Lung (tissue), 12 donors: ENCODE measurements around the gene TMSB10. TPM values are rescaled to one million over a fixed set of nuclear protein-coding genes. Genes with fewer than 3 reads are reported as not detected.

Experiments
- ATAC-seq: fragments of 200-7000 bp; cut with Tn5 transposase; one replicate; pipeline ENCODE4 v1.9.1; 2020; ENCODE audit warnings: moderate number of reproducible peaks; ENCODE audit not compliant: insufficient read depth, low FRiP score
- DNase-seq, 3 donors: peaks; one replicate each; pipeline ENCODE4 v3.0.0-alpha.2; 2013 to 2017
- H3K27ac ChIP-seq, 2 donors: one replicate each; pipeline ENCODE4 v1.5.1; 2013; ENCODE audit warnings: mild to moderate bottlenecking in 2 of 2, moderate library complexity in 2 of 2, control low read depth in 1 of 2, inconsistent platforms in 1 of 2, low read depth in 1 of 2, low read length in 1 of 2
- H3K27me3 ChIP-seq, 3 donors: one replicate each; pipeline ENCODE4 v1.5.1; 2013; ENCODE audit warnings: low read length in 2 of 3; ENCODE audit not compliant: control insufficient read depth in 3 of 3, insufficient read depth in 3 of 3
- H3K36me3 ChIP-seq, 4 donors: one replicate each; pipeline ENCODE4 v1.5.1; 2013; ENCODE audit warnings: low read length in 4 of 4, mild to moderate bottlenecking in 1 of 4, moderate library complexity in 1 of 4; ENCODE audit not compliant: control insufficient read depth in 4 of 4, insufficient read depth in 4 of 4
- H3K4me1 ChIP-seq, 5 donors: one replicate each; pipeline ENCODE4 v1.5.1; 2013; ENCODE audit warnings: low read length in 5 of 5, mild to moderate bottlenecking in 2 of 5, moderate library complexity in 1 of 5; ENCODE audit not compliant: control insufficient read depth in 5 of 5, insufficient read depth in 5 of 5
- H3K4me3 ChIP-seq: one replicate; pipeline ENCODE4 v1.5.1; 2013; ENCODE audit warnings: mild to moderate bottlenecking, control low read depth, moderate library complexity
- H3K9ac ChIP-seq, 2 donors: one replicate each; pipeline ENCODE4 v1.5.1; 2013; ENCODE audit warnings: low read length in 2 of 2, control low read depth in 1 of 2; ENCODE audit not compliant: insufficient read depth in 1 of 2
- H3K9me3 ChIP-seq, 4 donors: one replicate each; pipeline ENCODE4 v1.5.1; 2013; ENCODE audit warnings: low read length in 3 of 4, mild to moderate bottlenecking in 1 of 4, moderate library complexity in 1 of 4; ENCODE audit not compliant: control insufficient read depth in 4 of 4, insufficient read depth in 3 of 4
- WGBS, 2 donors: extraction: QIAGEN DNeasy Blood & Tissue Kit; methylation state at CpG; one replicate each; pipeline ENCODE4 v1.1.7; 2013; 5-methylcytosine and 5-hydroxymethylcytosine counted together
- polyA plus RNA-seq, 2 donors: library from polyadenylated mRNA; stranded (reverse); fragments of 200-250 nt; gene quantifications; one replicate each; pipeline ENCODE4 v1.2.1, GENCODE V29; 2013
- total RNA-seq, 2 donors: library from RNA; depleted of rRNA in 1 of 2; stranded (reverse); fragments of >200 nt in 1 of 2; gene quantifications; one replicate each; pipeline ENCODE4 v1.2.1, GENCODE V29; 2014 to 2021
- TF ChIP-seq, protein P1 (sequence below): IDR thresholded peaks from 2 replicates; pipeline ENCODE4 v1.5.1; 2012; ENCODE audit warnings: mild to moderate bottlenecking; ENCODE audit errors: control extremely low read depth, extremely low read depth
- donor health status: control.
- donor health status: control.
- donor health status: Bipolar disorder and iron deficiency.
- donor health status: healthy.
- donor health status: DM: yes; HTN: yes; CAD: no.

Gene TMSB10
- total and polyA plus RNA-seq, 4 donors: 1,849 to 6,202 (median 2,498) TPM

DNA sequence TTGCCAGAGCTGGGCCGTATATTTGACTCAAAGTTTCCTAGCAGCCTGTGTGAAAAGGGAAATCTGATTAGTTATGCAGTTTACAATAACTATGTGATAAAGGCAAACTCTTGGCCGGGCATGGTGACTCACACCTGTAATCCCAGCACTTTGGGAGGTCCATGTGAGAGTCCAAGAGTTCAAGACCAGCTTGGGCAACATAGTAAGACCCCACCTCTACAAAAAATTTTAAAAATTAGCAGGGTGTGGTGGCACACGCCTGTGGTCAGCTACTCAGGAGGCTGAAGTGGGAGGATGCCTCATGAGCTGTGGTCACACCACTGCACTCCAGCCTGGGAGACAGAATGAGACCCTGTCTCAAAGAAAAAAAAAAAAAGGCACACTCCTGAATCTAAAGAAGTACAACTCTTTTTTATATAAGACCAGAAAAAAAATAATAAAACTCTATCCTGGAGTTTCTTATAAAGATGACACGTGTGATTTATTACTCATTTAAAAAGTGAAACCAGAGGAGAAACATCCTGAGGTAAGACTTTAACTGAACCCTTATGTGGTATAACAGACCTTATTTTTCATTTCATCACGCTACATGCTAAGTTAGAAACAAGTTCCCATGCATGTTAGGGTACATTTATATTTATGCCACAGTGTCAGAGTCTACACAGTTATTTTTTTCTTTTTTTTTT is 32.9 kb downstream of the TMSB10 start:
- ATAC-seq: no peak
- 72 to 74% methylated on average over 5 of the region's 5 CpGs for WGBS, 2 donors

DNA sequence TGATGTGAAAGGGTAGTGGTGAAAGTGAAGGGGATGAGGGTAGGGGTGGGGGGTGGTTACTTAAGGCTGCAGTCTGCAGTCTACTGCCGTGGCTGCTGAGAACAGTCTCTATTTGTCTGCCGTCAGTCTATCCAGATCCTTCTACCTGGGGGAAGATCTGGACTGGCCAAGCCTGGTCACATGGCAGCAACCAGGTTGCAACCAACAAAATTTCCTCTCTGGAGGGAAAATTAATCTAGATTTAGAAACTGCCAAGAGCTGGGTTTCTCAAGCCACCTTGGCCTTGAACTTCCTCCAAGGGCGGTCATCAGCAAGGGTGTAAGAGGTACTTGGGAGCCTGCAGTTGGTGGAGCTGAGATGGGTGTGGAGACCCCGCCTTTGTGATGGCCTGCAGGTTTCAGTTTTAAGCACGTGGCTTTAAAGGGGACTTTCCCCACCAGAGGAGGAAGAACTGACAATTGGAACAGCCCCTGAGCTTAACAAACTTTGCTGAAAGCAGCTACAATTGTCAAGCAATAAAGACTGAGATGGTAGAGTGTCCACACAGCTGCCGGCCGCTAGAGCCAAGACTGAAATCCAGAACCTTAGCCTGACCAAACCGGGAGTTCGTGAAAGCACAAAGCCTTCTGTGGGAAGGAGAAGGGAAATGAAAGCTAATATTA is 34.1 kb downstream of the TMSB10 start:
- H3K4me3 ChIP-seq: no peak overlapping the region
- H3K36me3 ChIP-seq: no peaks in the 10 kb centered on the region
- H3K27ac ChIP-seq: no peak overlapping the region
- H3K27me3 ChIP-seq: no peaks in the 10 kb centered on the region
- WGBS, 2 donors: 38 to 51% methylated on average over 9 of the region's 9 CpGs
- no peaks in the 10 kb centered on the region for H3K9me3 ChIP-seq
- TF ChIP-seq, protein P1, sequence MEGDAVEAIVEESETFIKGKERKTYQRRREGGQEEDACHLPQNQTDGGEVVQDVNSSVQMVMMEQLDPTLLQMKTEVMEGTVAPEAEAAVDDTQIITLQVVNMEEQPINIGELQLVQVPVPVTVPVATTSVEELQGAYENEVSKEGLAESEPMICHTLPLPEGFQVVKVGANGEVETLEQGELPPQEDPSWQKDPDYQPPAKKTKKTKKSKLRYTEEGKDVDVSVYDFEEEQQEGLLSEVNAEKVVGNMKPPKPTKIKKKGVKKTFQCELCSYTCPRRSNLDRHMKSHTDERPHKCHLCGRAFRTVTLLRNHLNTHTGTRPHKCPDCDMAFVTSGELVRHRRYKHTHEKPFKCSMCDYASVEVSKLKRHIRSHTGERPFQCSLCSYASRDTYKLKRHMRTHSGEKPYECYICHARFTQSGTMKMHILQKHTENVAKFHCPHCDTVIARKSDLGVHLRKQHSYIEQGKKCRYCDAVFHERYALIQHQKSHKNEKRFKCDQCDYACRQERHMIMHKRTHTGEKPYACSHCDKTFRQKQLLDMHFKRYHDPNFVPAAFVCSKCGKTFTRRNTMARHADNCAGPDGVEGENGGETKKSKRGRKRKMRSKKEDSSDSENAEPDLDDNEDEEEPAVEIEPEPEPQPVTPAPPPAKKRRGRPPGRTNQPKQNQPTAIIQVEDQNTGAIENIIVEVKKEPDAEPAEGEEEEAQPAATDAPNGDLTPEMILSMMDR: no peak
- H3K9ac ChIP-seq: no peak overlapping the region
- ATAC-seq (no peak), DNase-seq (no peak)
- H3K4me1 ChIP-seq: no peaks in the 10 kb centered on the region

More for the DNA sequence above, 32.9 kb downstream of the TMSB10 start:
- TF ChIP-seq, protein P1: no peak
- Histone ChIP-seq H3K27me3 (no peaks in the 10 kb centered on the region), H3K27ac (no peak overlapping the region), H3K9ac (no peak overlapping the region), H3K4me1 (no peaks in the 10 kb centered on the region), H3K36me3 (no peaks in the 10 kb centered on the region), H3K9me3 (no peaks in the 10 kb centered on the region), H3K4me3 (no peak overlapping the region)
- no peak for DNase-seq

DNA sequence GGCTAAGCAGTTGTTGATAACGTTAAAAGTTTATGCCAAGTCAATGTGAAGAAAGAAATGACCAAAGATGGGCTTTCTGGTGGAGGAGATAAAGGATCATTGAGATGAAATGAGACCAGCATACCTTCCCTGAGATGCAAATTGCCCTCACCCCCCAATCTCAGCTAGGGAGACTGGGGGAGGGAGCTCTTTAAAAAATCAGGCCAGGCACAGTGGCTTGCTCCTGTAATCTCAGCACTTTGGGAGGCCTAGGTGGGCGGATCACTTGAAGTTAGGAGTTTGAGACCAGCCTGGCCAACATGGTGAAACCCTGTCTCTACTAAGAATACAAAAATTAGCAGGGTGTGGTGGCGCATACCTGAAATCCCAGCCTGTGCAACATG is 34.6 kb downstream of the TMSB10 start:
- H3K36me3 ChIP-seq: no peaks in the 10 kb centered on the region
- no peak overlapping the region for H3K27ac ChIP-seq
- no peaks in the 10 kb centered on the region for H3K27me3 ChIP-seq
- H3K4me3 ChIP-seq: no peak overlapping the region
- no peaks in the 10 kb centered on the region for H3K4me1 ChIP-seq
- H3K9me3 ChIP-seq: no peaks in the 10 kb centered on the region
- no peak for ATAC-seq
- TF ChIP-seq, protein P1: no peak
- WGBS, 2 donors: 71 to 73% methylated on average over 3 of the region's 3 CpGs
- DNase-seq: no peak
- no peak overlapping the region for H3K9ac ChIP-seq
